AG04450 (cell line): ENCODE measurements around the gene UBTD1. TPM values are rescaled to one million over a fixed set of nuclear protein-coding genes. Genes with fewer than 3 reads are reported as not detected.

Experiments used
- CTCF ChIA-PET: fragments of 300-600, 350-600 bp; formaldehyde crosslinking; extraction: SDS; loops from one replicate; lab custom pipeline; 2022; ENCODE audit warnings: antibody characterized with exemption, inconsistent platforms; lab: Charles Lee
- POLR2A ChIA-PET: fragments of 350-600 bp; formaldehyde crosslinking; extraction: SDS; loops from one replicate; lab custom pipeline; 2021; ENCODE audit warnings: antibody characterized with exemption, inconsistent platforms; lab: Yijun Ruan, JAX
- DNase-seq: peaks from one replicate; pipeline ENCODE4 v3.0.0-alpha.2; 2011; ENCODE audit warnings: low read depth, low spot score
- H3K27ac ChIP-seq: one replicate; pipeline ENCODE4 v1.5.1; 2012; ENCODE audit warnings: low read depth, low read length, control low read depth
- H3K27me3 ChIP-seq: one replicate; pipeline ENCODE4 v1.6.0; 2012; ENCODE audit warnings: low read length; ENCODE audit not compliant: control insufficient read depth, insufficient read depth
- H3K4me3 ChIP-seq: 2 replicates; pipeline ENCODE4 v1.5.1; 2011; ENCODE audit warnings: mild to moderate bottlenecking, low read depth, low read length, control low read depth
- H3K9me3 ChIP-seq: 2 replicates; pipeline ENCODE4 v1.5.1; 2012; ENCODE audit warnings: low read length; ENCODE audit not compliant: control insufficient read depth, insufficient read depth
- polyA plus RNA-seq: library from polyadenylated mRNA; depleted of rRNA; stranded (reverse); fragments of >200 nt; gene quantifications from 2 replicates; pipeline ENCODE4 v1.2.3, GENCODE V29; 2011
- TF ChIP-seq, protein P1 (sequence below): IDR thresholded peaks from 2 replicates; pipeline ENCODE4 v1.5.1; 2011; ENCODE audit warnings: low read depth, low read length, control low read depth, inconsistent platforms

The UBTD1 gene
- polyA plus RNA-seq, 1 experiment = 15.5 TPM

DNA sequence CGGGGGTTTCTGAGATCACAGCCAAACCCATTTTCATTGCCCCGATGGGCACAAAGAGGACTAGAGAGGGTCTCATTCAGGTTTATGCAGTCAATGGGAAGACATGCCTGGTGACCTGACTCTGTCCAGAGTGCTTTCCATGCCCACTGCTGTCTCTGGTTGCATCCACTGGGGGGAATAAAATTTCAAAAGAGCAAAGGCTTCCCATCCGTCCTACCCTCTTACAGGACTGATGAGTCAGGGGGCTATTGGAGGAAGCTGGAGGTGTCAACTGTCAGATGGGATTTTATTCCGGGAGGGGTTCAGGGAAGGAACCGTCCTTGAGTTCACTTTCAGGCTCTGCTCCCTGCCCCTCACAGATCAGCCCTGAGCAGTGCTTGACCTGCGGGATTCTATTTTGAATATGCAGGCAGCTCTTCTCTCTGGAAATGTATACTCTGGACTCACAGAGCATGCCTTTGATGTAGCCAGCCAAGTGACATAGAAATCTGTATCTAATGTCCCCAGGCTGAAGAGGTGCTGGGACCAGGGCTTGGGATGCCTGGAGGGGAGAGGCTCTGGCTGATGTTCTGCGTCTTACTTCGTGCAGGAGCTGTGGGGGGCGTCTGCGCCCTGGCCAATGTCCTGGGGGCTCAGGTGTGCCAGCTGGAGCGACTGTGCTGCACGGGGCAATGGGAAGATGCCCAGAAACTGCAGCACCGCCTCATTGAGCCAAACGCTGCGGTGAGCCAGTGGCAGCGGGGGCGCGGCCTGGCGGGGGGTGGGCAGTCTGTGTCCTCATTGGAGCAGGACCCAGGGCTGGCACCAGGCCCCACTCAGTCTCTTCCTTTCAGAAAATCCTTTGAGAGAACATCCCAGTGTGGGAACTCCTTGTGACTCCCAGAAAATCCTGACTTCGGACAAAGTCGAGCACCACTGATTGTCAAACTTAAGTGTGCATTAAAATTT, 102.8 kb downstream of the UBTD1 start:
- no peaks in the 10 kb centered on the region for H3K27me3 ChIP-seq
- POLR2A ChIA-PET = no interaction called here
- no peak overlapping the region for H3K27ac ChIP-seq
- CTCF ChIA-PET = no interaction called here
- TF ChIP-seq, protein P1, sequence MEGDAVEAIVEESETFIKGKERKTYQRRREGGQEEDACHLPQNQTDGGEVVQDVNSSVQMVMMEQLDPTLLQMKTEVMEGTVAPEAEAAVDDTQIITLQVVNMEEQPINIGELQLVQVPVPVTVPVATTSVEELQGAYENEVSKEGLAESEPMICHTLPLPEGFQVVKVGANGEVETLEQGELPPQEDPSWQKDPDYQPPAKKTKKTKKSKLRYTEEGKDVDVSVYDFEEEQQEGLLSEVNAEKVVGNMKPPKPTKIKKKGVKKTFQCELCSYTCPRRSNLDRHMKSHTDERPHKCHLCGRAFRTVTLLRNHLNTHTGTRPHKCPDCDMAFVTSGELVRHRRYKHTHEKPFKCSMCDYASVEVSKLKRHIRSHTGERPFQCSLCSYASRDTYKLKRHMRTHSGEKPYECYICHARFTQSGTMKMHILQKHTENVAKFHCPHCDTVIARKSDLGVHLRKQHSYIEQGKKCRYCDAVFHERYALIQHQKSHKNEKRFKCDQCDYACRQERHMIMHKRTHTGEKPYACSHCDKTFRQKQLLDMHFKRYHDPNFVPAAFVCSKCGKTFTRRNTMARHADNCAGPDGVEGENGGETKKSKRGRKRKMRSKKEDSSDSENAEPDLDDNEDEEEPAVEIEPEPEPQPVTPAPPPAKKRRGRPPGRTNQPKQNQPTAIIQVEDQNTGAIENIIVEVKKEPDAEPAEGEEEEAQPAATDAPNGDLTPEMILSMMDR = no peak
- H3K4me3 ChIP-seq = no peak overlapping the region
- no peaks in the 10 kb centered on the region; the same call in 1 of the 2 replicates for H3K9me3 ChIP-seq
- DNase-seq = no peak

- no peaks in the 10 kb centered on the region for H3K27me3 ChIP-seq
- TF ChIP-seq, protein P1 = no peak
- H3K27ac ChIP-seq = no peak overlapping the region
- H3K9me3 ChIP-seq = no peaks in the 10 kb centered on the region
- H3K4me3 ChIP-seq = no peak overlapping the region
- POLR2A ChIA-PET = no interaction called here
- DNase-seq = no peak
- CTCF ChIA-PET = interaction anchor here (3.9 kb wide), 1 partner anchor 35 kb away, joined by 15 read pairs; the partner anchor contains the start of gene ANKRD2
Measured at GRCh38 chr10:97607095-97607636, 108.4 kb downstream of the UBTD1 start.

DNA sequence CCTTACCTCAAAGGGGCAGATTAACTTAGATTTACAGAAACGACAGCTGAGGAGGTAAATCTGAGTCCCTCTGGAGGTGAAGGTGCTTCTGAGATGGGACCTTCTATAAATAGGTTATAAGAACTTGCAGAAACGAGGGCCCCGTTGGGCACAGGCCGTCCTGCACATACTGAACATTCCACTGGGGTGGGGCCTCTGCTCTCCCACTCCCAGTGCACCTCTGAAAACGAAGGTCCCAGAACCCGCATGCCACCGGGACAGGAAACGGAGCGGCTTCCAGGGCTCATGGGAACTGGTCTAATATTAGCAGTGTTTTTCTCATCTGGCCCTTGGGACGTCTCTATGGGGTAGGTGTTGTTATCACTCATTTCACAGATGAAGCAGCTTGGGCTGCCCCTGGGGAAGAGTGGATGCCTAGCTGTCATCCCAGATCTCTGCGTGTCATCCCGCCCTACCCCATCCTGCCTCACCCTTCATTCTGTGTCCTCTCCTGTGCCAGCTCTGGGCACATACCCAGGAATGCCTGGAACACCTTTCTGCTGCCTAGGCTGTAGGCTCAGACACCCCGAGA, 110.4 kb downstream of the UBTD1 start:
- no peaks in the 10 kb centered on the region for H3K27me3 ChIP-seq
- POLR2A ChIA-PET = no interaction called here
- DNase-seq = no peak
- H3K4me3 ChIP-seq = no peak overlapping the region
- CTCF ChIA-PET = interaction anchor here (0.7 to 3.9 kb wide), 3 partner anchors 9 to 1783 kb away, joined by 4 to 15 read pairs (median 5); partner anchors contain the start of gene ANKRD2
- no peaks in the 10 kb centered on the region for H3K9me3 ChIP-seq
- H3K27ac ChIP-seq = no peak overlapping the region
- TF ChIP-seq, protein P1 = no peak

- no peak overlapping the region for H3K4me3 ChIP-seq
- ChIA-PET POLR2A (no interaction called here), CTCF (interaction anchor here (0.8 to 3.9 kb wide), 9 partner anchors 12 to 150 kb away, joined by 3 to 22 read pairs (median 5); partner anchors contain the start of gene ANKRD2)
- DNase-seq = no peak
- no peak overlapping the region for H3K27ac ChIP-seq
- H3K9me3 ChIP-seq = no peaks in the 10 kb centered on the region
- H3K27me3 ChIP-seq = no peaks in the 10 kb centered on the region
- TF ChIP-seq, protein P1 = no peak
Measured at GRCh38 chr10:97611473-97611872, 112.7 kb downstream of the UBTD1 start.
